Measurements from ENCODE around the gene OR4C46.
"Not testable (repeated sequence)": the region's sequence is repeated elsewhere in the genome, so short reads cannot be mapped to it uniquely, and the experiment has no call there.

OR4C46 gene

GRCh38 chr11:54603898-54604297, at the start of gene OR4C46:
TSS of gene OR4C46 (minus strand) at chr11:54603998. CDS start at chr11:54603998, 0 bp downstream.
- DNase-seq: no peak

- DNase-seq: not testable (repeated sequence)
Measured at GRCh38 chr11:54645606-54646005, 41.8 kb upstream of the OR4C46 start.

- DNase-seq: not testable (repeated sequence)
Measured at GRCh38 chr11:54561439-54561838, 42.4 kb downstream of the OR4C46 start.

GRCh38 chr11:54558919-54559318, 44.9 kb downstream of the OR4C46 start:
- no peak for DNase-seq

DNA sequence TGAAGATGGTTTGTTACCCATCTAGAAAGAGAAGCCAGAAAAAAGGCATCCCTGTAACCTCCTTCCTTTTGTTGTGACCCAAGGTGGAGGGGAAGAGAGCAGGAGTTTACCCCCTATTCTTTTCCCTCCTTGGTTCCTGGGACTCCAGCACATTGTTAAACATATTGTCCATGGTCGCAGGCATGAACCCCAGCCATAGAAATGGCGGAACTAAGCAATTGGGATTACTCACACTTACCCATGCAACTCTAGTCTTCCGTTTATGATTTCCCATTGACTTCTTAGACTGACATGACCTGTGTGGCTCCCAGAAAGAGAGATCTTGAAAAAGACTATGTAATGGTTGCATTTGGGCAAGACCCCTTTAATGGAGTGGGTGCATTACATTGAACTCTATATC, 45.4 kb downstream of the OR4C46 start:
- DNase-seq: no peak
